Astrocyte (in vitro differentiated cells and primary cell): ENCODE measurements around the gene A1BG. TPM values are rescaled to one million over a fixed set of nuclear protein-coding genes. Genes with fewer than 3 reads are reported as not detected.

Experiments used
- DNase-seq: peaks from one replicate; pipeline ENCODE4 v3.0.0-alpha.2; 2010; ENCODE audit warnings: low read depth
- FAIRE-seq: peaks from 2 replicates; lab custom pipeline; 2011; peaks lifted over from hg19 to GRCh38; lab: Jason Lieb, UNC
- H2AFZ ChIP-seq: 2 replicates; pipeline ENCODE4 v1.6.0; 2012; ENCODE audit warnings: low read depth, low read length, inconsistent platforms
- H3K27ac ChIP-seq: 2 replicates; pipeline ENCODE4 v1.5.1; 2011; ENCODE audit warnings: low read depth, low read length, inconsistent platforms
- H3K27me3 ChIP-seq: 2 replicates; pipeline ENCODE4 v1.6.0; 2011; ENCODE audit warnings: low read length, inconsistent platforms; ENCODE audit not compliant: insufficient read depth
- H3K36me3 ChIP-seq: 2 replicates; pipeline ENCODE4 v1.5.1; 2011; ENCODE audit warnings: low read length, inconsistent platforms; ENCODE audit not compliant: insufficient read depth
- H3K4me1 ChIP-seq: 2 replicates; pipeline ENCODE4 v1.5.1; 2011; ENCODE audit warnings: low read length, inconsistent platforms; ENCODE audit not compliant: insufficient read depth
- H3K4me2 ChIP-seq: 2 replicates; pipeline ENCODE4 v1.6.0; 2012; ENCODE audit warnings: low read length, inconsistent platforms
- H3K4me3 ChIP-seq: 2 replicates; pipeline ENCODE4 v1.5.1; 2011; ENCODE audit warnings: low read depth, mild to moderate bottlenecking, low read length, inconsistent platforms; ENCODE audit not compliant: insufficient read depth
- H3K79me2 ChIP-seq: 2 replicates; pipeline ENCODE4 v1.6.0; 2012; ENCODE audit warnings: mild to moderate bottlenecking, low read length, inconsistent platforms; ENCODE audit not compliant: insufficient read depth
- H3K9ac ChIP-seq: 2 replicates; pipeline ENCODE4 v1.6.0; 2012; ENCODE audit warnings: mild to moderate bottlenecking, low read length, inconsistent platforms
- H3K9me3 ChIP-seq: 2 replicates; pipeline ENCODE4 v1.5.1; 2012; ENCODE audit warnings: low read depth, mild to moderate bottlenecking, low read length, inconsistent platforms; ENCODE audit not compliant: insufficient read depth
- H4K20me1 ChIP-seq: 2 replicates; pipeline ENCODE4 v1.6.0; 2012; ENCODE audit warnings: low read length, inconsistent platforms; ENCODE audit not compliant: insufficient read depth
- H3K27ac Mint-ChIP-seq: one replicate; pipeline ENCODE4 v1.8.0; 2021; ENCODE audit warnings: mild to moderate bottlenecking, mixed read lengths; ENCODE audit not compliant: unreplicated experiment
- H3K27me3 Mint-ChIP-seq: one replicate; pipeline ENCODE4 v1.8.0; 2021; ENCODE audit warnings: low read depth, mixed read lengths; ENCODE audit not compliant: unreplicated experiment
- H3K36me3 Mint-ChIP-seq: one replicate; pipeline ENCODE4 v1.8.0; 2021; ENCODE audit warnings: low read depth, mixed read lengths; ENCODE audit not compliant: unreplicated experiment
- H3K4me1 Mint-ChIP-seq: one replicate; pipeline ENCODE4 v1.8.0; 2021; ENCODE audit warnings: low read depth, mixed read lengths; ENCODE audit not compliant: unreplicated experiment
- H3K4me3 Mint-ChIP-seq: one replicate; pipeline ENCODE4 v1.8.0; 2021; ENCODE audit warnings: mild to moderate bottlenecking, moderate library complexity, mixed read lengths; ENCODE audit not compliant: unreplicated experiment
- H3K9me3 Mint-ChIP-seq: one replicate; pipeline ENCODE4 v1.8.0; 2021; ENCODE audit warnings: mild to moderate bottlenecking, mixed read lengths; ENCODE audit not compliant: unreplicated experiment
- EZH2 ChIP-seq: IDR thresholded peaks from 2 replicates; pipeline ENCODE4 v1.6.1; 2012; ENCODE audit warnings: mild to moderate bottlenecking, low read length, inconsistent platforms; ENCODE audit not compliant: insufficient read depth
- total RNA-seq: library from RNA; stranded (reverse); gene quantifications from 2 replicates; pipeline ENCODE4 v1.2.1, GENCODE V29; 2021
- TF ChIP-seq, protein P1 (sequence below): IDR thresholded peaks from 2 replicates; pipeline ENCODE4 v1.5.1; 2011; ENCODE audit warnings: low read depth, mild to moderate bottlenecking, inconsistent platforms, low read length, moderate library complexity; ENCODE audit not compliant: insufficient read depth

Gene A1BG
- total RNA-seq, 1 donor from 2014 or later, result 32.3 TPM

DNA sequence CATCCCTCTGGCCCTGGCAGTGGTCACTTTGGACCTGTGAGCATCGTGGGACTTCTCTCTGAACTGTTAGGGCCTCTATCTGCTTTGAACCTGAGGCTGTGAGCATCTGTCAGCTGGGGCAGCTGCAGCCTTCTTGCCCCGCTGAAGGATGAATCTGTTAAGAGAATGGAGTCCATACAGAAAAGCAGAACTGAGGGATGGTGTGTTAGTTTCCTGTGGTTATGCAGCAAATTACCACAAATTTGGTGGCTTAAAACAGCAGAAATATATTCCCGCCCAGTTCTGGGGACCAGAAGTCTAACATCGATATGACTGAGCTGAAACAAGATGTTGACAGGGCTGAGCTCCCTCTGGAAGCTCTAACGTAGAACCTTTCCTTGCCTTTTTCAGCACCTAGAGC is 10.9 kb upstream of the A1BG start:
- H3K9ac ChIP-seq, result no peak overlapping the region

DNA sequence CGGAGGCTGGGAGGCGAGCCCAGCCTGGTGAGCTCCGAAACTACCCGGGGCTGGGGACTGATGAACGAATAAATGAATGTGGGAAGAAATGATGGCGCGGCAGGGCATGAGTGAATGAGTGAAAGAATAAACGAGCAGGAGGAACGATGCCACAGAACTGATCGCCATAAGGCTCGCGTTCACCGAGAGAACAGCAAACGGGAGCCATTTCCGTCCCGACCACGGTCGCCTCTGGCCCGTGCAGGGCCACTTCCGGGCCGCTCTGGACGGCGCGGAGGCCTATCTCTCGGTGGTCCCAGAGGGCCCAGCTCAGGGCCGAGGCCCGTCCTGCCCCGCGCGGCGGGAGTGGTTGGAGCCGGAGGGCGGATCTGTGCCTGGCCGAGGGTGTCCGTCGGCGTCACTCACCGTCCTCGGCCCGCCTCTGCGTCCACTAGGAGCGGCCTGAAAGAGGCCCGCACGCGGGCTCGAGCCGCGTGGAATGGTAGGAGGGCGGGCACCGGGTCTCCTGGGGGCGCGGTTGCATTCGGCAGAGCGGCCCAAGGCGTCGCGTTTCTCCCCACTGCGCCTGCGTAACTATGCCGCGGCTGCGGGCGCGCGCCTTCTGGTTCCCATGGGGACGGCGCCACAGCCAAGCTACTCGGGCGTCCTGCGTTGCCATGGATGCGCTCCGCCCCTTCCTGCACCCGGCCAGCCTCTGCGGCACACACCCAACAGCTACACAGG is 9.1 kb upstream of the A1BG start, which contains the start of gene ZNF497:
TSS of gene ZNF497 (minus strand) at position 480 of the 723 bp plus-strand sequence. CDS start 5,116 bp downstream, outside the sequence.
- Mint-ChIP-seq H3K36me3 (peaks cover 8% of the 10 kb centered on the region), H3K9me3 (no peaks in the 10 kb centered on the region), H3K27me3 (no peaks in the 10 kb centered on the region), H3K27ac (peak within 1 kb of the TSS; percentile 90), H3K4me1 (peaks cover 4% of the 10 kb centered on the region), H3K4me3 (peak within 1 kb of the TSS; percentile 88)
- Histone ChIP-seq H3K4me2 (peak within 1 kb of the TSS; percentile 99), H2AFZ (peak within 1 kb of the TSS; percentile 97), H3K9me3 (peaks cover 7% of the 10 kb centered on the region), H3K36me3 (no peaks in the 10 kb centered on the region), H3K27ac (peak within 1 kb of the TSS; percentile 85), H3K27me3 (no peaks in the 10 kb centered on the region), H3K4me3 (peak within 1 kb of the TSS; percentile 71), H3K79me2 (no peaks in the 10 kb centered on the region), H3K9ac (peak within 1 kb of the TSS; percentile 89), H4K20me1 (no peaks in the 10 kb centered on the region), H3K4me1 (peaks cover 4% of the 10 kb centered on the region)
- TF ChIP-seq, protein P1, sequence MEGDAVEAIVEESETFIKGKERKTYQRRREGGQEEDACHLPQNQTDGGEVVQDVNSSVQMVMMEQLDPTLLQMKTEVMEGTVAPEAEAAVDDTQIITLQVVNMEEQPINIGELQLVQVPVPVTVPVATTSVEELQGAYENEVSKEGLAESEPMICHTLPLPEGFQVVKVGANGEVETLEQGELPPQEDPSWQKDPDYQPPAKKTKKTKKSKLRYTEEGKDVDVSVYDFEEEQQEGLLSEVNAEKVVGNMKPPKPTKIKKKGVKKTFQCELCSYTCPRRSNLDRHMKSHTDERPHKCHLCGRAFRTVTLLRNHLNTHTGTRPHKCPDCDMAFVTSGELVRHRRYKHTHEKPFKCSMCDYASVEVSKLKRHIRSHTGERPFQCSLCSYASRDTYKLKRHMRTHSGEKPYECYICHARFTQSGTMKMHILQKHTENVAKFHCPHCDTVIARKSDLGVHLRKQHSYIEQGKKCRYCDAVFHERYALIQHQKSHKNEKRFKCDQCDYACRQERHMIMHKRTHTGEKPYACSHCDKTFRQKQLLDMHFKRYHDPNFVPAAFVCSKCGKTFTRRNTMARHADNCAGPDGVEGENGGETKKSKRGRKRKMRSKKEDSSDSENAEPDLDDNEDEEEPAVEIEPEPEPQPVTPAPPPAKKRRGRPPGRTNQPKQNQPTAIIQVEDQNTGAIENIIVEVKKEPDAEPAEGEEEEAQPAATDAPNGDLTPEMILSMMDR, result no peak
- no peak for TF ChIP-seq EZH2
- DNase-seq, result peak; percentile 87
- no peak for FAIRE-seq

More for the DNA sequence above, 10.9 kb upstream of the A1BG start:
- no peak overlapping the region for H3K4me3 ChIP-seq
- Mint-ChIP-seq H3K27ac (no peak overlapping the region), H3K27me3 (no peaks in the 10 kb centered on the region), H3K4me3 (no peak overlapping the region), H3K9me3 (no peaks in the 10 kb centered on the region), H3K36me3 (peaks cover 5% of the 10 kb centered on the region), H3K4me1 (peaks cover 1% of the 10 kb centered on the region)
- no peak overlapping the region for H3K27ac ChIP-seq
- H3K9me3 ChIP-seq, result peaks cover 3% of the 10 kb centered on the region
- no peak overlapping the region for H3K4me2 ChIP-seq
- DNase-seq, result no peak
- H3K4me1 ChIP-seq, result peaks cover 4% of the 10 kb centered on the region
- H3K79me2 ChIP-seq, result no peaks in the 10 kb centered on the region
- FAIRE-seq, result no peak
- no peaks in the 10 kb centered on the region for H3K27me3 ChIP-seq
- TF ChIP-seq EZH2, result no peak
- TF ChIP-seq, protein P1, result no peak
- H4K20me1 ChIP-seq, result no peaks in the 10 kb centered on the region
- no peaks in the 10 kb centered on the region for H3K36me3 ChIP-seq
- H2AFZ ChIP-seq, result no peak overlapping the region

- H3K4me1 Mint-ChIP-seq, result peaks cover 4% of the 10 kb centered on the region
- no peaks in the 10 kb centered on the region for H3K27me3 Mint-ChIP-seq
- FAIRE-seq (no peak), DNase-seq (peak; percentile 47)
- Histone ChIP-seq H3K4me1 (peaks cover 4% of the 10 kb centered on the region), H4K20me1 (no peaks in the 10 kb centered on the region), H3K9me3 (peaks cover 5% of the 10 kb centered on the region), H3K9ac (peak overlapping the region; percentile 89), H3K79me2 (no peaks in the 10 kb centered on the region), H3K4me3 (peak overlapping the region; percentile 71), H3K27ac (peak overlapping the region; percentile 85), H3K27me3 (no peaks in the 10 kb centered on the region), H2AFZ (peak overlapping the region; percentile 97), H3K36me3 (no peaks in the 10 kb centered on the region), H3K4me2 (peak overlapping the region; percentile 99)
- no peaks in the 10 kb centered on the region for H3K9me3 Mint-ChIP-seq
- peaks cover 5% of the 10 kb centered on the region for H3K36me3 Mint-ChIP-seq
- H3K4me3 Mint-ChIP-seq, result peak overlapping the region; percentile 88
- H3K27ac Mint-ChIP-seq, result peak overlapping the region; percentile 90
- TF ChIP-seq, protein P1, result no peak
- TF ChIP-seq EZH2, result no peak
These were observed 8.6 kb upstream of the A1BG start for GRCh38 chr19:58361900-58362271.
